Smooth muscle cell (in vitro differentiated cells): ENCODE measurements around the gene PATJ. TPM values are rescaled to one million over a fixed set of nuclear protein-coding genes. Genes with fewer than 3 reads are reported as not detected.

Experiments used
- DNase-seq: peaks from one replicate; lab custom pipeline; 2025; ENCODE audit not compliant: unreplicated experiment; lab: John Stamatoyannopoulos, UW
- H2AFZ ChIP-seq: fragments of 200-600 bp; sonication (generic); 2 replicates; pipeline ENCODE4 v1.6.0; 2016; ENCODE audit warnings: antibody characterized with exemption, low read depth, mild to moderate bottlenecking
- H3F3A ChIP-seq: fragments of 200-600 bp; sonication (generic); 2 replicates; pipeline ENCODE4 v1.6.0; 2017; ENCODE audit warnings: antibody characterized with exemption, low read depth
- H3K27ac ChIP-seq: fragments of 200-600 bp; sonication (generic); 2 replicates; pipeline ENCODE4 v1.5.1; 2016; ENCODE audit warnings: low read depth, mild to moderate bottlenecking
- H3K27me3 ChIP-seq: fragments of 200-600 bp; sonication (generic); 2 replicates; pipeline ENCODE4 v1.6.1; 2016; ENCODE audit warnings: low read depth, mild to moderate bottlenecking
- H3K36me3 ChIP-seq: fragments of 200-600 bp; sonication (generic); 2 replicates; pipeline ENCODE4 v1.5.1; 2016; ENCODE audit warnings: low read depth
- H3K4me1 ChIP-seq: fragments of 200-600 bp; sonication (generic); 2 replicates; pipeline ENCODE4 v1.5.1; 2016; ENCODE audit warnings: low read depth
- H3K4me2 ChIP-seq: fragments of 200-600 bp; sonication (generic); 2 replicates; pipeline ENCODE4 v1.6.0; 2016; ENCODE audit warnings: mild to moderate bottlenecking
- H3K4me3 ChIP-seq: fragments of 200-600 bp; sonication (generic); 2 replicates; pipeline ENCODE4 v1.5.1; 2016; ENCODE audit warnings: mild to moderate bottlenecking
- H3K79me2 ChIP-seq: fragments of 200-600 bp; sonication (generic); 2 replicates; pipeline ENCODE4 v1.6.0; 2016; ENCODE audit warnings: low read depth, mild to moderate bottlenecking
- H3K9ac ChIP-seq: fragments of 200-600 bp; sonication (generic); 2 replicates; pipeline ENCODE4 v1.6.0; 2016; ENCODE audit warnings: low read depth
- H3K9me3 ChIP-seq: fragments of 200-600 bp; sonication (generic); replicated peaks from 2 replicates; pipeline ENCODE4 v1.5.1; 2016; ENCODE audit warnings: low read depth
- H4K20me1 ChIP-seq: fragments of 200-600 bp; sonication (generic); 2 replicates; pipeline ENCODE4 v1.6.0; 2016; ENCODE audit warnings: low read depth
- CTCF ChIP-seq: fragments of 200-600 bp; sonication (generic); IDR thresholded peaks from 2 replicates; pipeline ENCODE4 v1.5.1; 2017; ENCODE audit warnings: borderline replicate concordance, mild to moderate bottlenecking, antibody characterized with exemption; ENCODE audit not compliant: insufficient read depth, poor library complexity, severe bottlenecking
- WGBS: methylation state at CpG from one replicate; pipeline ENCODE4 v1.1.7; 2016; ENCODE audit warnings: low lambda C conversion rate; 5-methylcytosine and 5-hydroxymethylcytosine counted together
- polyA plus RNA-seq: library from polyadenylated mRNA; unstranded; fragments of >200 nt; fragmentation: Nextera tagmentation; extraction: Ambion mirVana; gene quantifications from 2 replicates; pipeline ENCODE4 v1.2.1, GENCODE V29; 2016
- total RNA-seq: library from RNA; depleted of rRNA; stranded (reverse); fragments of >200 nt; gene quantifications from 2 replicates; pipeline ENCODE4 v1.2.3, GENCODE V29; 2014

PATJ gene
- total and polyA plus RNA-seq, 2 experiments from 2014 or later: 3.5 to 12.3 TPM

- no peak overlapping the region for H2AFZ ChIP-seq
- H3K4me1 ChIP-seq: no peaks in the 10 kb centered on the region
- H3K9me3 ChIP-seq: no peaks in the 10 kb centered on the region
- H3K79me2 ChIP-seq: no peaks in the 10 kb centered on the region
- H3K4me2 ChIP-seq: no peak overlapping the region
- H4K20me1 ChIP-seq: no peaks in the 10 kb centered on the region
- TF ChIP-seq CTCF: no peak
- no peaks in the 10 kb centered on the region for H3F3A ChIP-seq
- 95% methylated on average over 4 of the region's 4 CpGs for WGBS
- H3K27ac ChIP-seq: no peak overlapping the region
- no peaks in the 10 kb centered on the region for H3K27me3 ChIP-seq
- DNase-seq: no peak
- H3K4me3 ChIP-seq: no peak overlapping the region
- H3K36me3 ChIP-seq: no peaks in the 10 kb centered on the region
- H3K9ac ChIP-seq: no peak overlapping the region
Observed at GRCh38 chr1:61808321-61808720, 66.0 kb downstream of the PATJ start.

GRCh38 chr1:61808968-61809367 lies 66.7 kb downstream of the PATJ start:
- H3K36me3 ChIP-seq: no peaks in the 10 kb centered on the region
- H3K9ac ChIP-seq: no peak overlapping the region
- H3K4me3 ChIP-seq: no peak overlapping the region
- no peak overlapping the region for H2AFZ ChIP-seq
- H3F3A ChIP-seq: no peaks in the 10 kb centered on the region
- WGBS: 45% methylated on average over 4 of the region's 4 CpGs
- H3K27ac ChIP-seq: no peak overlapping the region
- H3K4me2 ChIP-seq: no peak overlapping the region
- no peaks in the 10 kb centered on the region for H3K79me2 ChIP-seq
- no peak for TF ChIP-seq CTCF
- H3K27me3 ChIP-seq: no peaks in the 10 kb centered on the region
- H3K9me3 ChIP-seq: no peaks in the 10 kb centered on the region
- H3K4me1 ChIP-seq: no peaks in the 10 kb centered on the region
- DNase-seq: no peak
- no peaks in the 10 kb centered on the region for H4K20me1 ChIP-seq

GRCh38 chr1:61812916-61813315 lies 70.6 kb downstream of the PATJ start:
- Histone ChIP-seq H3K36me3 (no peaks in the 10 kb centered on the region), H3K27ac (no peak overlapping the region), H4K20me1 (no peaks in the 10 kb centered on the region), H3F3A (no peaks in the 10 kb centered on the region), H3K4me1 (no peaks in the 10 kb centered on the region), H3K4me3 (no peak overlapping the region), H3K27me3 (no peaks in the 10 kb centered on the region), H3K4me2 (no peak overlapping the region), H3K79me2 (no peaks in the 10 kb centered on the region), H3K9ac (no peak overlapping the region), H2AFZ (no peak overlapping the region), H3K9me3 (no peaks in the 10 kb centered on the region)
- WGBS: 38% methylated on average over 1 of the region's 1 CpG
- TF ChIP-seq CTCF: no peak
- no peak for DNase-seq

GRCh38 chr1:61816191-61816590 lies 73.9 kb downstream of the PATJ start:
- Histone ChIP-seq H3K9me3 (no peaks in the 10 kb centered on the region), H4K20me1 (no peaks in the 10 kb centered on the region), H3K79me2 (no peaks in the 10 kb centered on the region), H3K4me1 (no peaks in the 10 kb centered on the region), H3K4me3 (no peak overlapping the region), H3F3A (no peaks in the 10 kb centered on the region), H3K36me3 (no peaks in the 10 kb centered on the region), H3K9ac (no peak overlapping the region), H2AFZ (no peak overlapping the region), H3K27me3 (no peaks in the 10 kb centered on the region), H3K27ac (no peak overlapping the region), H3K4me2 (no peak overlapping the region)
- TF ChIP-seq CTCF: no peak
- WGBS: 95% methylated on average over 3 of the region's 3 CpGs
- no peak for DNase-seq
